Measurements from ENCODE around the gene TRNAU1AP.
"Not testable (repeated sequence)": the region's sequence is repeated elsewhere in the genome, so short reads cannot be mapped to it uniquely, and the experiment has no call there.

TRNAU1AP gene

DNA sequence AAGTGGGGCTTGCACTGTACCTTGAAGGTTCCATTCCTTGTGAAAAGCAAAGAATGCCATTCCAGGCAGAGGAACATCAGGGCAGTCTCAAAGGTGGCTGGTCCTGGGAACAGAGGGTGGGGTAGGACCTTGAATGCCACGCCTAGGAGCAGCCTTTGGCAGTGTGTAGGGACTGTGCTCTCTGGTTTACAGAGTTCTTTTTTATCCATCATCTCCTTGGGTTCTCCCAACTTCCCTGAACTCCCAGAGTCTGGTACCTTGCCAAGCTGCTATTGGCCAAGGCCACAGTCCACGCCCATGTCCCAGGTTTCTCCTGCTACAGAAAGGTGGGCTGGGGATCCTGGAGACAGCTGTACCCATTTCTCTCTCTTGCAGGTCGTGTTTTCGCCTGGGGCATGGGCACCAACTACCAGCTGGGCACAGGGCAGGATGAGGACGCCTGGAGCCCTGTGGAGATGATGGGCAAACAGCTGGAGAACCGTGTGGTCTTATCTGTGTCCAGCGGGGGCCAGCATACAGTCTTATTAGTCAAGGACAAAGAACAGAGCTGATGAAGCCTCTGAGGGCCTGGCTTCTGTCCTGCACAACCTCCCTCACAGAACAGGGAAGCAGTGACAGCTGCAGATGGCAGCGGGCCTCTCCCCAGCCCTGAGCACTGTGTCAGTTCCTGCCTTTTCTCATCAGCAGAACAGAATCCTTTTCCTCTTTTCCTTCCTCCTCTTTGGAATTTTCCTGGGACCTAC, 15.3 kb upstream of the TRNAU1AP start:
- TF ChIP-seq ZNF274 (IDR thresholded peaks at IDR 0.05; ENCODE audit: low read depth, low read length), result no peak

DNA sequence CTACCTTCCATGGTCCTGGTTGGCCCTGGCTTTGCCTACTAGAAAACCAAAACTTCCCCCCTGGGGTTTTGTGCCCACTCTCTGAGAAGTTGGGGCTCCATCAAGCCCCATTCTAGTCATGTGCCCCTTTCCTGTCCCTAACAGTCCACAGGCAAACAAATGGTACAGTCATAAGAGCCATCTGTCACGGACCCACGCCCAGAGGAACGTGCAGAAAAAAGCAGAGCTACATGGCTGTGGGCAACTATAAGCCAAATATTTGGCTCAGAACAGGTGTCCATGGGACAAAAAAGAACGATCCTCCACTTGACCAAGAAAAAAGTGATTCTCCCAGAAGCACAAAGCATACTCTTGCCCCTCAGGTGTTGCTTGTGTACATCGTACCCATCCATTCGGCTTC, 14.6 kb upstream of the TRNAU1AP start:
- no peak overlapping the region for H3K4me3 ChIP-seq (ENCODE audit: low read length)
- TF ChIP-seq ZNF274 (IDR thresholded peaks at IDR 0.05; ENCODE audit: low read depth, low read length), result no peak

More for the DNA sequence above, 15.3 kb upstream of the TRNAU1AP start:
- no peak overlapping the region for H3K4me3 ChIP-seq (ENCODE audit: low read length)

DNA sequence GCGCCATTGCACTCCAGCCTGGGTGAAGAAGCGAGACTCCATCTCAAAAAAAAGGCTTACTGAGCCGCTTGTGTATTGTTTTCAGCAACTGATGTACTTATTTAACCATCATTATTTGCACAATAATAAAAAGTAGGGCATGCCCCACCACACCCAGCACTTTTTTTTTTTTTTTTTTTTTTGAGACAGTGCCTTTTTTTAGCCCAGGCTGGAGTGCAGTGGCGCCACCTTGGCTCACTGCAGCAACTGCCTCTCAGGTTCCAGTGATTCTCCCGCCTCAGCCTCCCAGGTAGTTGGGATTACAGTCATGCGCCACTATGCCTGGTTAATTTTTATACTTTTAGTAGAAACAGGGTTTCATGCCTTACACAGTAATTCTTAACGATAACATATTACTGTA, 12.2 kb upstream of the TRNAU1AP start:
- H3K4me3 ChIP-seq (ENCODE audit: low read length), result no peak overlapping the region
- no peak for TF ChIP-seq ZNF274 (IDR thresholded peaks at IDR 0.05; ENCODE audit: low read depth, low read length)

DNA sequence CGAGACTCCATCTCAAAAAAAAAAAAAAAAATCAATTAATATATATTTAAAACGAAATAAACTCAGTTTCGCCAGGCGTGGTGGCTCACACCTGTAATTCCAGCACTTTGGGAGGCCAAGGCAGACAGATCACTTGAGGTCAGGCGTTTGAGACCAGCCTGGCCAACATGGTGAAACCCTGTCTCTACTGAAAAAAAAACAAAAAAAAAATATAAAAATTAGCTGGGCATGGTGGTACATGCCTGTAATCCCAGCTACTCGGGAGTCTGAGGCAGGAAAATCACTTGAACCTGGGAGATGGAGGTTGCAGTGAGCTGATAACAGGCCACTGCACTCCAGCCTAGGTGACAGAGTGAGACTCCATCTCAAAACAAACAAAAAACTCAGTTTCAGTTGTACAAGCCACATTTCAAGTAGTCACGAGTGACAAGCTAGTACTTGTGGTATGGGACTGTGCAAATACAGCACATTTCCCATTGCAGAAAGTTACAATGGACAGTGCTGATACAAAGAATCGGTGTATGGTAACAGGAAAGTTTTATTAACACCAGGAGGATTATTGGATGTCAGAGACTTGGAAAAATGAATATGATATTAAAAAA, 11.4 kb upstream of the TRNAU1AP start:
- H3K4me3 ChIP-seq (ENCODE audit: low read length), result not testable (repeated sequence)

DNA sequence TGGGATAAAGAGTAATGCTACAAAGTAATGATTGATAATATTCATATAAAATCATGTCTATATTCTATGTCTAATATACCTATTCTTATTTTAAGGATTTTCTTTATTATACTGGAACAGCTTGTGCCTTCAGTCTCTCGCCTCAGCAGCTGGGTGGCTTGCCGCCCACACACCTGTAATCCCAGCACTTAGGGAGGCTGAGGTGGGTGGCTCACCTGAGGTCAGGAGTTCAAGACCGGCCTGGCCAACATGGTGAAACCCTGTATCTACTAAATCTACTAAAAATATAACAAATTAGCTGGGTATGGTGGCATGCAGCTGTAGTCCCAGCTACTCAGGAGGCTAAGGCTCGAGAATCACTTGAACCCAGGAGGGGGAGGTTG, 7.6 kb upstream of the TRNAU1AP start:
- no peak for TF ChIP-seq ZNF274 (IDR thresholded peaks at IDR 0.05; ENCODE audit: low read depth, low read length)
- H3K4me3 ChIP-seq (ENCODE audit: low read length), result no peak overlapping the region

DNA sequence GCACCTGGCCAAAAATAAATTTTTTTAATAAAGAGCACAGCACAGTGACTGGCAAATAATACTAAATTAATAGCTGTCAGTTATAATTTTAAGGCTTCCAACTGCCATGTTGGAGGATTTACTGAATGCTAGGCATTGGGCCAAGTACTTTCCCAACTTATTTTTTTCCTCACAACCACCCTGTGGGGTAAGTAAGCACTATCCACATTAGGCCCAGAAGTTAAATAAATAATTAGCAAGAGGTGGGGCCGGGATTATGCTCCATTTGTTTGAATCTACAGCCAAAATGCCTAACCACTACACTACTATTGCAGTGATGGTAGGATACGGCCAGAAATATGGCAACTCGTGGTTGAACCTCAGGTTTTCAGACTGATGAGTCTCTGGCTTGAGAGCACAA, 4.6 kb upstream of the TRNAU1AP start:
- TF ChIP-seq ZNF274 (IDR thresholded peaks at IDR 0.05; ENCODE audit: low read depth, low read length), result no peak
- H3K4me3 ChIP-seq (ENCODE audit: low read length), result no peak overlapping the region

DNA sequence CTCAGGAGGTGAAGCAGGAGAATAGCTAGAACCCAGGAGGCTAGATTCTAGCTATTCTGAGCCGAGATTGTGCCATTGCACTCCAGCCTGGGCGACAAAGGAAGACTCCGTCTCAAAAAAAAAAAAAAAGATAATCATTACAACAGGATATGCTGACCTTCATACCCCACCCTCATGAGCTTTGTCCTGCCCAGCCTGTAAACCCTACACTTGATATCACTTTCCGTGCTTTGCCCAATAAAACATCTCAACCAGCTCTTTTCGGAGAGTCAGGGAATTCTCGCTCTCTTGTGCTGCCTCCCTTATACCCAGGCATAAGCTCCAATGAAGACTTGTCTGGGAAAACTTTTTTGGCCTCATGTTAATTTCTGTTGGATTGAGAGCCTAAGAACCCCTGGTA, 1.5 kb upstream of the TRNAU1AP start:
- TF ChIP-seq ZNF274 (IDR thresholded peaks at IDR 0.05; ENCODE audit: low read depth, low read length), result no peak
- no peak overlapping the region for H3K4me3 ChIP-seq (ENCODE audit: low read length)

DNA sequence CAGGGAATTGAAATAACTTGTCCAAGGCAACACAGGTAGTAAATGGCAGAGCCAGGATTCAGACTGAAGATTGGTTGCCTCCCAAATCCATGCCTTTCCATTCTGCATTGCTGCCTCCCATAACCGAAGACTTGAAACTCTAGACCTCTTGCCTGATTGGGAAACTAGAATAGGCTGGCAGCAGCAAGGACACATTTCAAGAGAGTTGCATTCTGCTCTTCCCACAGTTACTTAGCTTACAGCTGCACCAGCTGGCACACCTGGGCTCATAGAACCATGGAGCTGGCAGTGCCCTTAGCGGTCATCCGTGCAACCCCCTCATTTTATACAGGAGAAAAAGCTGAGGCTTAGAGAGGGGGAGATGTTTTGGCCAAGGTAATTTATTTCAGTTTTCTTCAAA, 8.0 kb downstream of the TRNAU1AP start:
- no peak for TF ChIP-seq ZNF274 (IDR thresholded peaks at IDR 0.05; ENCODE audit: low read depth, low read length)
- H3K4me3 ChIP-seq (ENCODE audit: low read length), result no peak overlapping the region

DNA sequence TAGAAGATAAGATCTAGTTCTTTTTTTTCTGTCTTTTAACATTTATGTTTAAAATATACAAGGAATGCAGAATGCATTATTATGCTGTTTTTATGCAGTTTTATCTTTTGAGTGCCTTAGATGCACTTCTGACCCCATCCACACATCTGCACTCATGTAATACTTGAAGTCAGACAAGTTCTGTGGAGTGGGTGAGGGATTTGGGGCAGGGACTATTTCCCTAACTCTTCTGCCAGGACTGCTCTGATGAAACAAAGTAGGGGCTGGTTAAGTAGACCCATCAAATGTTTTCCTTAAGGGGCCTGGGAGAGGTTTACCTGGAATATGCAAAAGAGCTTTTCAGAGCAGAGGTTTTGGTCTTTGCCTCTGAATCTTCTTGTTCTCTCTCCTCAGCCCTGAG, 11.4 kb downstream of the TRNAU1AP start:
- TF ChIP-seq ZNF274 (IDR thresholded peaks at IDR 0.05; ENCODE audit: low read depth, low read length), result no peak
- no peak overlapping the region for H3K4me3 ChIP-seq (ENCODE audit: low read length)

DNA sequence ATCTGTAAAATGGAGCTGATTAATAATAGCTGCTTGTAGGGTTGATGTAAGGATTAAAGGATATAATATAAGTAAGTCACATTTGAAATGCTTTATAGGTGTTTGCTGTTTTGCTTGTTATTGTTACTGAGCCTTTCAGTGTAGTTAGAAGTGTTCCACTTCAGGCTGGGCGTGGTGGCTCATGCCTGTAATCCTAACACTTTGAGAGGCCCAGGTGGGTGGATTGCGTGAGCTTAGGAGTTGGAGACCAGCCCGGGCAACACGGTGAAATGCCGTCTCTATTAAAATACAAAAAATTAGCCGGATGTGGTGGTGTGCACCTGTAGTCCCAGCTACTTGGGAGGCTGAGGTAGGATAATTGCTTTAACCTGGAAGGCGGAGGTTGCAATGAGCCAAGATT, 12.2 kb downstream of the TRNAU1AP start:
- no peak overlapping the region for H3K4me3 ChIP-seq (ENCODE audit: low read length)
- no peak for TF ChIP-seq ZNF274 (IDR thresholded peaks at IDR 0.05; ENCODE audit: low read depth, low read length)

DNA sequence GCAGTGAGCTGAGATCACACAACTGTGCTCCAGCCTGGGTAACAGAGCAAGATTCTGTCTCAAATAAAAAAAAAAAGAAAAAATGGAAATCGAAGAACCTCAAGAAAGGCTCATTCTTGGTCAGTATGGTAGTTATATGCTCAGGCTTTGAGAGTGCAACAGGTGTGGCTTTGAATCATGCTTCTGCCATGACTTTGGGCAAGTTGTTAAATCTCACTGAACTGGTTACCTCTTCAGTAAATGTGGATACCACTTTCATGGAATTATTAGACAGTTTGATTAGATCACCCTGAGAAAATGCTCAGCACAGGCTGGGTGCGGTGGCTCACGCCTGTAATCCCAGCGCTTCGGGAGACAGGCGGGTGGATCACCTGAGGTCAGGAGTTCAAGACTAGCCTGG, 12.8 kb downstream of the TRNAU1AP start:
- H3K4me3 ChIP-seq (ENCODE audit: low read length), result no peak overlapping the region
- no peak for TF ChIP-seq ZNF274 (IDR thresholded peaks at IDR 0.05; ENCODE audit: low read depth, low read length)

DNA sequence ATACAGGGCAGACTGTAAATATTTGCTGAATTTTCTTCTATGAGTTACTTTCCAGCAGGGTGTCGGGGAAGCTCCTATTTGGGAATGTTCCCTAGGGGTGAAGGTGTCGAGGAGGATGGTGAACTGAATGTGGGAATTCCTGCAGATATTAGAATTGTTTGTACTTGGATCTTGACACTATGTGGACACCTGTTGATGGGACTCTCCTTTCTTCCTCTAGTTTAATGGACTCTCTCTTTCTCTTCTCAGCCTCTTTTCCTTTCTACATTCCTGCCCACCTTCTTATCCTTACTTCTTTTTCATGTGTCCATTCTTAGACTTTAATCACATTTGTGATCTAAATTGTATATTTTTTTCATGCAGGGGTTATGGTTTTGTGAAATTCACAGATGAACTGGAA, 14.0 kb downstream of the TRNAU1AP start:
- no peak overlapping the region for H3K4me3 ChIP-seq (ENCODE audit: low read length)
- TF ChIP-seq ZNF274 (IDR thresholded peaks at IDR 0.05; ENCODE audit: low read depth, low read length), result no peak

DNA sequence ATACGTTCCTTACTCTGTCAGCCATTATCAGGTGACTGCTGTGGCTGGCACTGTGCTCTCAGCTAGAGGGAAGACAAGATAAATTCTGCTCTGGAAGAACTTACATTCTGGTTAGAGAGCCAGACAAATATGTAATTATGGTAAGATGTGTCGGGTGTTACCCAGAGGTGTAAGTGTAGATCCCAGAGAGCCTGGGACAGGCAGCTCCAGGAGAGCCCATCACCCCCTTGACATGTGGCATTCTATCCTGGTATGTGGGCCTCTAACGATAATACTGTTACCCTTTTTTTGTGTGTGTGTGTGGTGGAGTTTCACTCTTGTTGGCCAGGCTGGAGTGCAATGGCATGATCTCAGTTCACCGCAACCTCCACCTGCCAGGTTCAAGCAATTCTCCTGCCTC, 19.0 kb downstream of the TRNAU1AP start:
- no peak for TF ChIP-seq ZNF274 (IDR thresholded peaks at IDR 0.05; ENCODE audit: low read depth, low read length)
- H3K4me3 ChIP-seq (ENCODE audit: low read length), result no peak overlapping the region

DNA sequence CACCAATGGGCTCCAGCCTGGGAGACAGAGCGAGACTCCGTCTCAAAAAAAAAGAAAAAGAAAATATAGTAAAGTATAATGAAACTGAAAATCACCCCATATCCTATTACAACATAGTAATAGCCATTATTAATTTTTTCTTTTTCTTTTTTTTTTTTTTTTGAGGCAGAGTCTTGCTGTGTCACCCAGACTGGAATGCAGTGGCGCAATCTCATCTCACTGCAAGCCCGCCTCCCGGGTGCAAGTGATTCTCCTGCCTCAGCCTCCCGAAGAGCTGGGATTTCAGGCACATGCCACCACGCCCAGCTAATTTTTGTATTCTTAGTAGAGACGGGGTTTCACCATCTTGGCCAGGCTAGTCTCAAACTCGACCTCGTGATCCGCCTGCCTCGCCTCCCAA, 20.0 kb downstream of the TRNAU1AP start:
- not testable (repeated sequence) for H3K4me3 ChIP-seq (ENCODE audit: low read length)

DNA sequence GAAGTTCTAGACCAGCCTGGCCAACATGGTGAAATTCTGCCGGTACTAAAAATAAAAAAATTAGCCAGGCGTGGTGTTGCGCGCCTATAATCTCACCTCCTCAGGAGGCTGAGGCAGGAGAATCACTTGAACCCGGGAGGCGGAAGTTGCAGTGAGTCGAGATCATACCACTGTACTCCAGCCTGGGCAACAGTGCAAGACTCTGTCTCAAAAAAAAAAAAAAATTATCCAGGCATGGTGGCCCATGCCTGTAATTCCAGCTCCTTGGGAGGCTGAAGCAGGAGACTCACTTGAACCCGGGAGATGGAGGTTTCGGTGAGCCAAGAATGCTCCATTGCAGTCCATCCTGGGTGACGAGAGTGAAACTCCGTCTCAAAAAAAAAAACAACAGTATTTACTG, 20.7 kb downstream of the TRNAU1AP start:
- H3K4me3 ChIP-seq (ENCODE audit: low read length), result no peak overlapping the region
- no peak for TF ChIP-seq ZNF274 (IDR thresholded peaks at IDR 0.05; ENCODE audit: low read depth, low read length)
